Nephron (organoid): Measurements from ENCODE around the gene ZBTB2.

Experiments
- H3K27ac Mint-ChIP-seq, 3 experiments: 2 replicates each; pipeline ENCODE4 v1.8.0; 2020; ENCODE audit warnings: mixed read lengths in 3 of 3, mild to moderate bottlenecking in 2 of 3, moderate library complexity in 1 of 3
- H3K27me3 Mint-ChIP-seq: 2 replicates; pipeline ENCODE4 v1.8.0; 2021; ENCODE audit warnings: low read depth, mild to moderate bottlenecking, moderate library complexity, mixed read lengths
- H3K36me3 Mint-ChIP-seq: 2 replicates; pipeline ENCODE4 v1.8.0; 2020; ENCODE audit warnings: low read depth, mixed read lengths
- H3K4me1 Mint-ChIP-seq: 2 replicates; pipeline ENCODE4 v1.8.0; 2020; ENCODE audit warnings: mixed read lengths
- H3K4me3 Mint-ChIP-seq, 3 experiments: 2 replicates each; pipeline ENCODE4 v1.8.0; 2020; ENCODE audit warnings: mild to moderate bottlenecking in 3 of 3, mixed read lengths in 3 of 3, moderate library complexity in 2 of 3
- H3K9me3 Mint-ChIP-seq: 2 replicates; pipeline ENCODE4 v1.8.0; 2020; ENCODE audit warnings: mixed read lengths
- CTCF ChIP-seq, 3 experiments: fragments of 200-600 bp; sonication (generic); IDR thresholded peaks; one replicate each; pipeline ENCODE4 v1.5.0; 2021; ENCODE audit warnings: antibody characterized with exemption in 3 of 3; ENCODE audit not compliant: unreplicated experiment in 3 of 3

Gene ZBTB2

GRCh38 chr6:151323791-151324487 is 67.4 kb downstream of the ZBTB2 start:
- H3K4me3 Mint-ChIP-seq, result peak overlapping the region; percentile 58 to 80 (median 77)
- H3K27ac Mint-ChIP-seq, result peak overlapping the region; percentile 64 to 87 (median 80)
- no peaks in the 10 kb centered on the region for H3K27me3 Mint-ChIP-seq
- TF ChIP-seq CTCF (IDR thresholded peaks at IDR 0.05; ENCODE audit: unreplicated experiment in 3 of 3), result peak; percentile 94 to 98 (median 96)
- H3K4me1 Mint-ChIP-seq, result peaks cover 50% of the 10 kb centered on the region
- peaks cover 36% of the 10 kb centered on the region for H3K36me3 Mint-ChIP-seq
- peaks cover 4% of the 10 kb centered on the region for H3K9me3 Mint-ChIP-seq

- Mint-ChIP-seq H3K36me3 (peaks cover 38% of the 10 kb centered on the region), H3K27ac (peak overlapping the region; percentile 48 to 80 (median 72)), H3K9me3 (peaks cover 4% of the 10 kb centered on the region), H3K4me1 (peaks cover 47% of the 10 kb centered on the region), H3K27me3 (no peaks in the 10 kb centered on the region), H3K4me3 (no peak overlapping the region)
- TF ChIP-seq CTCF (IDR thresholded peaks at IDR 0.05; ENCODE audit: unreplicated experiment in 3 of 3), result no peak
Observed at GRCh38 chr6:151322570-151322969, 68.8 kb downstream of the ZBTB2 start.

GRCh38 chr6:151321438-151321837 is 69.9 kb downstream of the ZBTB2 start:
- peaks cover 4% of the 10 kb centered on the region for H3K9me3 Mint-ChIP-seq
- peaks cover 44% of the 10 kb centered on the region for H3K36me3 Mint-ChIP-seq
- H3K4me1 Mint-ChIP-seq, result peaks cover 46% of the 10 kb centered on the region
- TF ChIP-seq CTCF (IDR thresholded peaks at IDR 0.05; ENCODE audit: unreplicated experiment in 3 of 3), result no peak
- H3K27ac Mint-ChIP-seq, result no peak overlapping the region
- H3K27me3 Mint-ChIP-seq, result no peaks in the 10 kb centered on the region
- H3K4me3 Mint-ChIP-seq, result no peak overlapping the region

GRCh38 chr6:151320140-151320539 is 71.2 kb downstream of the ZBTB2 start:
- peaks cover 35% of the 10 kb centered on the region for H3K4me1 Mint-ChIP-seq
- H3K27me3 Mint-ChIP-seq, result no peaks in the 10 kb centered on the region
- H3K36me3 Mint-ChIP-seq, result peaks cover 55% of the 10 kb centered on the region
- peaks cover 6% of the 10 kb centered on the region for H3K9me3 Mint-ChIP-seq
- peak overlapping the region; percentile 28 to 75 (median 64) for H3K27ac Mint-ChIP-seq
- no peak for TF ChIP-seq CTCF (IDR thresholded peaks at IDR 0.05; ENCODE audit: unreplicated experiment in 3 of 3)
- no peak overlapping the region for H3K4me3 Mint-ChIP-seq

- no peaks in the 10 kb centered on the region for H3K27me3 Mint-ChIP-seq
- H3K4me3 Mint-ChIP-seq, result no peak overlapping the region
- peaks cover 24% of the 10 kb centered on the region for H3K4me1 Mint-ChIP-seq
- peaks cover 6% of the 10 kb centered on the region for H3K9me3 Mint-ChIP-seq
- H3K36me3 Mint-ChIP-seq, result peaks cover 62% of the 10 kb centered on the region
- peak overlapping the region; percentile 95 to 99 (median 96) for H3K27ac Mint-ChIP-seq
- TF ChIP-seq CTCF (IDR thresholded peaks at IDR 0.05; ENCODE audit: unreplicated experiment in 3 of 3), result no peak
Observed at GRCh38 chr6:151317995-151318365, 73.4 kb downstream of the ZBTB2 start.
